Endothelial cell of umbilical vein (primary cell): ENCODE measurements around the gene ALK.

ENCODE experiments used
- CTCF ChIP-seq, 2 donors: IDR thresholded peaks; 1 replicate in 1 of 2; 2 replicates in 1 of 2; pipeline ENCODE4 v1.5.1; 2011; ENCODE audit warnings: low read length in 2 of 2, mild to moderate bottlenecking in 2 of 2, moderate library complexity in 2 of 2, control low read depth in 1 of 2, inconsistent platforms in 1 of 2, low read depth in 1 of 2; ENCODE audit not compliant: insufficient read depth in 1 of 2; ENCODE audit errors: extremely low read depth in 1 of 2
- POLR2A ChIP-seq: IDR thresholded peaks from 2 replicates; pipeline ENCODE4 v1.6.1; 2012; ENCODE audit warnings: low read depth, mild to moderate bottlenecking, control low read depth, low read length

- TF ChIP-seq CTCF (IDR thresholded peaks at IDR 0.05; ENCODE audit: extremely low read depth in 1 of 2, insufficient read depth in 1 of 2, low read depth in 1 of 2, low read length in 2 of 2), result no peak
- TF ChIP-seq POLR2A, result no peak
These were observed 294.1 kb downstream of the ALK start for GRCh38 chr2:29627279-29627711.
